HepG2 (cell line): Measurements from ENCODE around the gene ZBTB17. TPM values are rescaled to one million over a fixed set of nuclear protein-coding genes. Genes with fewer than 3 reads are reported as not detected.

Experiments used
- ATAC-seq: fragments of 200-7000 bp; cut with Tn5 transposase; 3 replicates; pipeline ENCODE4 v1.9.1; 2020; ENCODE audit warnings: mild to moderate bottlenecking, moderate library complexity
- BruUV-seq: library from RNA; stranded (reverse); fragments of 400-500 nt; replicated peaks from 2 replicates; lab custom pipeline; 2021; lab: Mats Ljungman, UMichigan
- CTCF ChIA-PET: fragments of 300-600 bp; formaldehyde crosslinking; extraction: SDS; loops from one replicate; lab custom pipeline; 2021; ENCODE audit warnings: low total read pairs, inconsistent platforms, low intra/inter-chr PET ratio; lab: Yijun Ruan, JAX
- POLR2A ChIA-PET: fragments of 350-600 bp; sonication (Branson Sonifier 250); formaldehyde crosslinking; loops from one replicate; lab custom pipeline; 2020; ENCODE audit warnings: antibody characterized with exemption, inconsistent platforms; lab: Yijun Ruan, JAX
- DNase-seq: peaks from one replicate; pipeline ENCODE4 v3.0.0-alpha.2; 2015; ENCODE audit warnings: low spot score
- FAIRE-seq: peaks from 3 replicates; lab custom pipeline; 2011; peaks lifted over from hg19 to GRCh38; lab: Jason Lieb, UNC
- H2AFZ ChIP-seq: one replicate; pipeline ENCODE4 v1.6.1; 2011; ENCODE audit warnings: low read length, inconsistent platforms
- H3K27ac ChIP-seq: fragments of 300-600 bp; 3 replicates; pipeline ENCODE4 v1.8.0; 2011; ENCODE audit warnings: mixed run types, mild to moderate bottlenecking, mixed read lengths, low read length, inconsistent platforms; ENCODE audit not compliant: insufficient read depth; ENCODE audit errors: extremely low read length
- H3K27me3 ChIP-seq, 2 experiments: fragments of 200-600 bp in 1 of 2; 2 replicates in 1 of 2; 3 replicates in 1 of 2; pipeline versions ENCODE4 v1.6.0 to v1.8.0; 2011; ENCODE audit warnings: low read length in 2 of 2, mild to moderate bottlenecking in 2 of 2, moderate library complexity in 2 of 2, inconsistent platforms in 1 of 2; ENCODE audit not compliant: insufficient read depth in 2 of 2, control insufficient read depth in 1 of 2
- H3K36me3 ChIP-seq, 2 experiments: fragments of 200-600 bp in 1 of 2; replicated peaks in 1 of 2; 2 replicates in 1 of 2; 3 replicates in 1 of 2; pipeline versions ENCODE4 v1.5.1 to v1.8.0; 2011; ENCODE audit warnings: low read length in 2 of 2, inconsistent platforms in 1 of 2; ENCODE audit not compliant: insufficient read depth in 2 of 2, control insufficient read depth in 1 of 2
- H3K4me1 ChIP-seq: 2 replicates; pipeline ENCODE4 v1.5.1; 2012; ENCODE audit warnings: low read length, inconsistent platforms; ENCODE audit not compliant: insufficient read depth
- H3K4me2 ChIP-seq: 2 replicates; pipeline ENCODE4 v1.6.0; 2011; ENCODE audit warnings: low read depth, low read length, inconsistent platforms
- H3K4me3 ChIP-seq, 3 experiments: fragments of 200-600 bp in 1 of 3; sonication (generic), shearing (Covaris generic) in 1 of 3; replicated peaks in 1 of 3; 2 replicates each; pipeline ENCODE4 v1.5.1; 2011 to 2016; ENCODE audit warnings: low read length in 3 of 3, inconsistent platforms in 2 of 3, low read depth in 2 of 3, mild to moderate bottlenecking in 2 of 3, control low read depth in 1 of 3, mixed read lengths in 1 of 3; ENCODE audit not compliant: insufficient read depth in 1 of 3
- H3K79me2 ChIP-seq: one replicate; pipeline ENCODE4 v1.6.1; 2011; ENCODE audit warnings: low read length, inconsistent platforms; ENCODE audit not compliant: insufficient read depth
- H3K9ac ChIP-seq: 2 replicates; pipeline ENCODE4 v1.6.0; 2011; ENCODE audit warnings: mild to moderate bottlenecking, low read depth, low read length, inconsistent platforms; ENCODE audit not compliant: insufficient read depth
- H3K9me3 ChIP-seq: 2 replicates; pipeline ENCODE4 v1.5.1; 2012; ENCODE audit warnings: mild to moderate bottlenecking, low read length
- H4K20me1 ChIP-seq: 2 replicates; pipeline ENCODE4 v1.6.0; 2011; ENCODE audit warnings: inconsistent platforms, mild to moderate bottlenecking, low read length, moderate library complexity; ENCODE audit not compliant: insufficient read depth
- AGO2 ChIP-seq: fragments of 200-400 bp; formaldehyde crosslinking; optimal IDR thresholded peaks from 2 replicates; pipeline ENCODE3; 2017; ENCODE audit warnings: mild to moderate bottlenecking, low read depth, low read length, moderate library complexity
- CREB1 ChIP-seq, 2 experiments: fragments of 450-650 bp in 1 of 2; IDR thresholded peaks; 2 replicates each; pipeline ENCODE4 v1.6.1; 2016 to 2017; ENCODE audit warnings: control low read depth in 1 of 2, mild to moderate bottlenecking in 1 of 2, missing compliant biosample characterization in 1 of 2, missing genetic modification characterization in 1 of 2
- GZF1 ChIP-seq: sonication (generic); formaldehyde crosslinking; IDR thresholded peaks from 2 replicates; pipeline ENCODE4 v1.5.1; 2020; ENCODE audit warnings: mild to moderate bottlenecking, missing genetic modification reagents
- MED8 ChIP-seq: sonication (generic); formaldehyde crosslinking; IDR thresholded peaks from 2 replicates; pipeline ENCODE4 v1.8.1; 2023; ENCODE audit warnings: mild to moderate bottlenecking, missing genetic modification reagents; ENCODE audit not compliant: insufficient replicate concordance
- MZF1 ChIP-seq: sonication (generic); formaldehyde crosslinking; IDR thresholded peaks from 2 replicates; pipeline ENCODE4 v1.8.1; 2023; ENCODE audit warnings: mild to moderate bottlenecking, missing genetic modification reagents, borderline replicate concordance
- NCOR1 ChIP-seq: fragments of 200-600 bp; sonication (generic); IDR thresholded peaks from 2 replicates; pipeline ENCODE4 v1.7.0; 2017; ENCODE audit warnings: antibody characterized with exemption, low read length, borderline replicate concordance
- RBM22 ChIP-seq: fragments of 200-400 bp; formaldehyde crosslinking; optimal IDR thresholded peaks from 2 replicates; pipeline ENCODE3; 2017; ENCODE audit warnings: mild to moderate bottlenecking, low read length, moderate library complexity
- RNF2 ChIP-seq: fragments of 450-650 bp; conservative IDR thresholded peaks from 2 replicates; pipeline ENCODE4 v1.6.1; 2016; ENCODE audit warnings: low read depth
- ZFP62 ChIP-seq: sonication (generic); formaldehyde crosslinking; IDR thresholded peaks from 2 replicates; pipeline ENCODE4 v1.4.0; 2020; ENCODE audit warnings: missing genetic modification reagents
- ZIK1 ChIP-seq: sonication (generic); formaldehyde crosslinking; IDR thresholded peaks from 2 replicates; pipeline ENCODE4 v1.5.0; 2020; ENCODE audit warnings: mild to moderate bottlenecking, low read depth, missing genetic modification reagents, borderline replicate concordance
- ZNF282 ChIP-seq: fragments of 450-650 bp; IDR thresholded peaks from 2 replicates; pipeline ENCODE4 v1.6.1; 2018; ENCODE audit not compliant: partially characterized antibody
- ZNF292 ChIP-seq: sonication (generic); formaldehyde crosslinking; IDR thresholded peaks from 2 replicates; pipeline ENCODE4 v1.8.1; 2022; ENCODE audit warnings: mild to moderate bottlenecking, low read depth, missing genetic modification reagents, borderline replicate concordance
- ZNF556 ChIP-seq: sonication (generic); formaldehyde crosslinking; IDR thresholded peaks from 2 replicates; pipeline ENCODE4 v1.4.0; 2020; ENCODE audit warnings: mild to moderate bottlenecking, missing genetic modification reagents, borderline replicate concordance
- WGBS: methylation state at CpG from one replicate; pipeline ENCODE4 v1.1.6; 2017; ENCODE audit warnings: low lambda C conversion rate; 5-methylcytosine and 5-hydroxymethylcytosine counted together
- in situ Hi-C: cut with HindIII; loops from 2 replicates; pipeline ENCODE4 v1.10.0; 2017; ENCODE audit warnings: low pct_unique_long_range_greater_than_20kb; ENCODE audit not compliant: extremely low pct_ligation_motif_present
- intact Hi-C: fragments of 100-400 bp; cut with micrococcal nuclease; formaldehyde crosslinking; loops from one replicate; pipeline ENCODE4 v1.10.0; 2022; ENCODE audit not compliant: unreplicated experiment
- polyA plus RNA-seq, 8 experiments: library from polyadenylated mRNA; depleted of rRNA in 3 of 8; stranded (reverse) in 7 of 8; unstranded in 1 of 8; fragments of >200 nt; fragmentation: Illumina TruSeq in 4 of 8; extraction: Trizol in 4 of 8; gene quantifications; 2 replicates each; pipeline versions ENCODE4 v1.2.1 to v1.2.3, GENCODE V29; 2011 to 2016; ENCODE audit warnings: low read depth in 4 of 8, missing spikeins in 1 of 8, mixed read lengths in 1 of 8; ENCODE audit not compliant: insufficient read depth in 1 of 8
- total RNA-seq, 5 experiments: library from RNA; depleted of rRNA; stranded (reverse); fragments of >200 nt; fragmentation: Illumina TruSeq; extraction: Trizol; gene quantifications; 2 replicates each; pipeline ENCODE4 v1.2.3, GENCODE V29; 2016; ENCODE audit warnings: low read depth in 1 of 5
- TF ChIP-seq, protein P1 (sequence below): sonication (generic); formaldehyde crosslinking; IDR thresholded peaks from 2 replicates; pipeline ENCODE4 v1.4.0; 2020; ENCODE audit warnings: missing genetic modification reagents

Gene ZBTB17
- total and polyA plus RNA-seq, 2 of the 13 experiments (the other 11 are each of a cell fraction or from before 2014, with no cell fraction given), result 16.7 to 17.0 TPM

DNA sequence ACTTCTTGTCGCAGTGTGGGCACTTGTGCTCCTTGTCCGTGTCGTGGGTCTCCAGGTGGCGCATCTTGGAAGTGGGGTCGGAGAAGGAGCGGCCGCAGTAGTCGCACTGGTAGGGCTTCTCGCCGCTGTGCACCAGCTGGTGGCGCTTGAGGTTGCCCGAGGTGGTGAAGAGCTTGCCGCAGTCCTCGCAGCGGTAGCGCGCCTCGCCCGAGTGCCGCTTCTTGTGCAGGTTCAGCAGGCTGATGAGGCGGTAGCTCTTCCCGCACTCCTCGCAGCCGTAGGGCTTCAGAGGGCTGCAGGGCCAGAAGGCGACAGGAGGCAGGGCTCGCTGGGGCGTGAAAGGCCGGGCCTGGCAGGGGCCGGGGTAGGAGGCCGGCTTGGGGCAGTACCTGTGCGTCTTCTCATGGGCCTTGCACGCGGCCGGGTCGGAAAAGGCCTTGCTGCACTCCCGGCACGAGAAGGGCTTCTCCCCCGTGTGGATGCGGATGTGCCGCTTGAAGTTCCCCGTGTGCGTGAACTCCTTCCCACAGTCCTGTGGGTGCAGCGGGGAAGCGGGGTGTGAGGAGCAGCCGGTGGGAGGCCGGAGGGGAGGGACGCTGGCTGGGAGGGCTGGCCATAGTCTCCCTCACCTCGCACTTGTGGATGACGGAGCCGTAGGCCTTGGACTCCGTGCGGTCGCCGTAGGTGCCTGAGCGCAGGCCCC is 31.4 kb downstream of the ZBTB17 start:
- 98% methylated on average over 35 of the region's 55 CpGs for WGBS
- TF ChIP-seq, protein P1, sequence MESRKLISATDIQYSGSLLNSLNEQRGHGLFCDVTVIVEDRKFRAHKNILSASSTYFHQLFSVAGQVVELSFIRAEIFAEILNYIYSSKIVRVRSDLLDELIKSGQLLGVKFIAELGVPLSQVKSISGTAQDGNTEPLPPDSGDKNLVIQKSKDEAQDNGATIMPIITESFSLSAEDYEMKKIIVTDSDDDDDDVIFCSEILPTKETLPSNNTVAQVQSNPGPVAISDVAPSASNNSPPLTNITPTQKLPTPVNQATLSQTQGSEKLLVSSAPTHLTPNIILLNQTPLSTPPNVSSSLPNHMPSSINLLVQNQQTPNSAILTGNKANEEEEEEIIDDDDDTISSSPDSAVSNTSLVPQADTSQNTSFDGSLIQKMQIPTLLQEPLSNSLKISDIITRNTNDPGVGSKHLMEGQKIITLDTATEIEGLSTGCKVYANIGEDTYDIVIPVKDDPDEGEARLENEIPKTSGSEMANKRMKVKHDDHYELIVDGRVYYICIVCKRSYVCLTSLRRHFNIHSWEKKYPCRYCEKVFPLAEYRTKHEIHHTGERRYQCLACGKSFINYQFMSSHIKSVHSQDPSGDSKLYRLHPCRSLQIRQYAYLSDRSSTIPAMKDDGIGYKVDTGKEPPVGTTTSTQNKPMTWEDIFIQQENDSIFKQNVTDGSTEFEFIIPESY (CRISPR knock-in tag), result 0 out of 2 replicates have a peak, but pooled peaks have one; percentile 14
- no peak for TF ChIP-seq NCOR1
- TF ChIP-seq AGO2, result peak; percentile 65
- no peak overlapping the region for H3K4me3 ChIP-seq
- ChIA-PET CTCF (no interaction called here), POLR2A (no interaction called here)
- H2AFZ ChIP-seq, result no peak overlapping the region
- no peak overlapping the region for H3K9ac ChIP-seq
- H4K20me1 ChIP-seq, result peaks cover 3% of the 10 kb centered on the region; the same call in 1 of the 2 replicates
- no peaks in the 10 kb centered on the region for H3K27me3 ChIP-seq
- peaks cover 31 to 75% of the 10 kb centered on the region in 2 experiments; a peak in 4 of 5 replicates for H3K36me3 ChIP-seq
- H3K4me2 ChIP-seq, result no peak overlapping the region
- in situ Hi-C loops, result no loop called here
- H3K27ac ChIP-seq, result no peak overlapping the region
- ATAC-seq (no peak), FAIRE-seq (no peak), DNase-seq (no peak)
- BruUV-seq, result no TSS peak
- no peaks in the 10 kb centered on the region for H3K9me3 ChIP-seq
- H3K79me2 ChIP-seq, result no peaks in the 10 kb centered on the region
- H3K4me1 ChIP-seq, result peaks cover 8% of the 10 kb centered on the region
- intact Hi-C loops, result no loop called here

DNA sequence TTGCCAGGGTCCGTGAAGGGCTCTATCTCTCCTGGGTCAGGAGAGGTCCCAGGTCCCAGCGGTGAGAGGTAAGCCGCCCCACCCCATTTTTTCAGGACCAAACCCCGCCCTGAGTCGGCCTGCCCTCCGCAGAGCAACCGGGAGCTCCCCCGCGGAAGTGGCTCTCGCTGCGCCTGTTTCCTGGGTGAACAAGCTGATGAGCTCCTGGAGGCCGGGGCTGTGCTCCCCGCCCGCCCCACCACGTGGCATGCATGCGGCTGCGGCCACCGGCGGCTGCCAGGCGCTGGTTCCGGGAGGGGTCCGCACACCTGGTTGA is 32.0 kb downstream of the ZBTB17 start:
- ChIA-PET CTCF (no interaction called here), POLR2A (no interaction called here)
- no peak overlapping the region for H3K27ac ChIP-seq
- no peak for ATAC-seq
- H3K27me3 ChIP-seq, result no peaks in the 10 kb centered on the region
- WGBS, result 97% methylated on average over 15 of the region's 22 CpGs
- peaks cover 9% of the 10 kb centered on the region for H3K4me1 ChIP-seq
- no TSS peak for BruUV-seq
- no peak overlapping the region for H3K4me2 ChIP-seq
- H3K36me3 ChIP-seq, result peaks cover 31 to 77% of the 10 kb centered on the region in 2 experiments; a peak in 4 of 5 replicates
- peaks cover 7% of the 10 kb centered on the region; the same call in 1 of the 2 replicates for H4K20me1 ChIP-seq
- no peaks in the 10 kb centered on the region for H3K79me2 ChIP-seq
- no peak for FAIRE-seq
- no peak overlapping the region for H3K9ac ChIP-seq
- in situ Hi-C loops (no loop called here), intact Hi-C loops (no loop called here)
- H3K4me3 ChIP-seq, result no peak overlapping the region
- no peaks in the 10 kb centered on the region for H3K9me3 ChIP-seq
- H2AFZ ChIP-seq, result no peak overlapping the region
- no peak for DNase-seq
- TF ChIP-seq CREB1 (IDR thresholded peaks at IDR 0.05) (no peak), CREB1 (CRISPR knock-in tag; IDR thresholded peaks at IDR 0.05) (no peak), MED8 (CRISPR knock-in tag) (no peak), ZNF556 (CRISPR knock-in tag) (no peak), RBM22 (no peak), RNF2 (no peak), ZNF292 (CRISPR knock-in tag) (no peak), ZIK1 (no peak), GZF1 (CRISPR knock-in tag) (no peak), ZNF282 (no peak), ZFP62 (CRISPR knock-in tag) (no peak), MZF1 (CRISPR knock-in tag) (no peak)
